Liver (tissue), 9 donors: ENCODE results near the gene SERPINI1. TPM values are rescaled to one million over a fixed set of nuclear protein-coding genes. Genes with fewer than 3 reads are reported as not detected.

Source experiments
- DNase-seq: peaks from one replicate; pipeline ENCODE4 v3.0.0-alpha.2; 2017; ENCODE audit warnings: low spot score
- H3K27ac ChIP-seq, 2 donors: one replicate each; pipeline ENCODE4 v1.7.0; 2013; ENCODE audit warnings: inconsistent platforms in 2 of 2, low read length in 2 of 2, control low read depth in 1 of 2, low read depth in 1 of 2, mild to moderate bottlenecking in 1 of 2
- H3K27me3 ChIP-seq, 4 donors: one replicate each; pipeline versions ENCODE4 v1.6.1 to v1.7.0; 2013; ENCODE audit warnings: low read length in 3 of 4, inconsistent platforms in 1 of 4, mild to moderate bottlenecking in 1 of 4, moderate library complexity in 1 of 4; ENCODE audit not compliant: control insufficient read depth in 4 of 4, insufficient read depth in 4 of 4
- H3K36me3 ChIP-seq, 4 donors: one replicate each; pipeline versions ENCODE4 v1.6.1 to v1.7.0; 2013; ENCODE audit warnings: low read length in 3 of 4, mild to moderate bottlenecking in 3 of 4, low read depth in 1 of 4, moderate library complexity in 1 of 4; ENCODE audit not compliant: control insufficient read depth in 4 of 4, insufficient read depth in 3 of 4
- H3K4me1 ChIP-seq, 4 donors: one replicate each; pipeline versions ENCODE4 v1.6.1 to v1.7.0; 2013; ENCODE audit warnings: low read length in 3 of 4, mild to moderate bottlenecking in 3 of 4, moderate library complexity in 1 of 4; ENCODE audit not compliant: control insufficient read depth in 4 of 4, insufficient read depth in 4 of 4
- H3K4me3 ChIP-seq, 3 donors: one replicate each; pipeline versions ENCODE4 v1.6.1 to v1.7.0; 2013; ENCODE audit warnings: low read length in 3 of 3, control low read depth in 1 of 3, low read depth in 1 of 3, mild to moderate bottlenecking in 1 of 3
- H3K9ac ChIP-seq, 2 donors: one replicate each; pipeline ENCODE4 v1.7.0; 2013; ENCODE audit warnings: low read length in 2 of 2, mild to moderate bottlenecking in 2 of 2, moderate library complexity in 2 of 2, control low read depth in 1 of 2, low read depth in 1 of 2
- H3K9me3 ChIP-seq, 4 donors: one replicate each; pipeline versions ENCODE4 v1.6.1 to v1.7.0; 2013; ENCODE audit warnings: low read length in 3 of 4; ENCODE audit not compliant: control insufficient read depth in 4 of 4
- CTCF ChIP-seq: fragments of 150-350 bp; IDR thresholded peaks from 2 replicates; pipeline ENCODE4 v1.5.1; 2017; ENCODE audit warnings: improper control_type of control experiment, low read depth, low read length; ENCODE audit not compliant: missing input control
- EGR1 ChIP-seq, 2 donors: IDR thresholded peaks; 2 replicates each; pipeline ENCODE4 v1.6.1; 2016 to 2018; ENCODE audit warnings: antibody characterized with exemption in 2 of 2, low read depth in 2 of 2
- FOXA1 ChIP-seq: IDR thresholded peaks from 2 replicates; pipeline ENCODE4 v1.6.1; 2016; ENCODE audit warnings: antibody characterized with exemption
- FOXA2 ChIP-seq: IDR thresholded peaks from 2 replicates; pipeline ENCODE4 v1.6.1; 2016; ENCODE audit warnings: antibody characterized with exemption
- GABPA ChIP-seq, 2 donors: IDR thresholded peaks in 1 of 2; conservative IDR thresholded peaks in 1 of 2; 2 replicates each; pipeline ENCODE4 v1.6.1; 2016; ENCODE audit warnings: antibody characterized with exemption in 2 of 2, mild to moderate bottlenecking in 1 of 2, moderate library complexity in 1 of 2
- HNF4A ChIP-seq, 2 donors: conservative IDR thresholded peaks; 2 replicates each; pipeline ENCODE4 v1.6.1; 2016; ENCODE audit warnings: antibody characterized with exemption in 2 of 2, mild to moderate bottlenecking in 2 of 2
- HNF4G ChIP-seq: IDR thresholded peaks from 2 replicates; pipeline ENCODE4 v1.6.1; 2016; ENCODE audit warnings: antibody characterized with exemption
- JUND ChIP-seq, 2 donors: IDR thresholded peaks; 2 replicates each; pipeline ENCODE4 v1.6.1; 2016; ENCODE audit warnings: antibody characterized with exemption in 2 of 2
- NR2F2 ChIP-seq: IDR thresholded peaks from 2 replicates; pipeline ENCODE4 v1.6.1; 2016; ENCODE audit warnings: antibody characterized with exemption
- RAD21 ChIP-seq, 2 donors: IDR thresholded peaks; 2 replicates each; pipeline ENCODE4 v1.6.1; 2016; ENCODE audit warnings: antibody characterized with exemption in 2 of 2, mild to moderate bottlenecking in 2 of 2
- RXRA ChIP-seq, 2 donors: IDR thresholded peaks; 2 replicates each; pipeline ENCODE4 v1.6.1; 2017 to 2018; ENCODE audit warnings: antibody characterized with exemption in 2 of 2, mild to moderate bottlenecking in 1 of 2
- SP1 ChIP-seq: IDR thresholded peaks from 2 replicates; pipeline ENCODE4 v1.6.1; 2018; ENCODE audit warnings: antibody characterized with exemption, mild to moderate bottlenecking
- YY1 ChIP-seq: IDR thresholded peaks from 2 replicates; pipeline ENCODE4 v1.6.1; 2016; ENCODE audit warnings: antibody characterized with exemption, mild to moderate bottlenecking
- ZBTB33 ChIP-seq: IDR thresholded peaks from 2 replicates; pipeline ENCODE4 v1.6.1; 2016; ENCODE audit warnings: antibody characterized with exemption
- WGBS: extraction: QIAGEN DNeasy Blood & Tissue Kit; methylation state at CpG from one replicate; pipeline ENCODE4 v1.1.7; 2013; 5-methylcytosine and 5-hydroxymethylcytosine counted together
- polyA plus RNA-seq, 2 donors: library from polyadenylated mRNA; stranded (reverse) in 1 of 2; unstranded in 1 of 2; fragments of 200-250 nt in 1 of 2; fragments of >200 nt in 1 of 2; fragmentation: Nextera tagmentation in 1 of 2; extraction: Ambion mirVana in 1 of 2; gene quantifications; one replicate each; pipeline versions ENCODE4 v1.2.1 to v1.2.3, GENCODE V29; 2013 to 2015
- total RNA-seq, 2 donors: library from RNA; depleted of rRNA; stranded (reverse); fragments of >200 nt; gene quantifications; one replicate each; pipeline ENCODE4 v1.2.3, GENCODE V29; 2014
- TF ChIP-seq, protein P1 (sequence below): IDR thresholded peaks from 2 replicates; pipeline ENCODE4 v1.6.1; 2016; ENCODE audit warnings: antibody characterized with exemption
- TF ChIP-seq, protein P2 (sequence below): IDR thresholded peaks from 2 replicates; pipeline ENCODE4 v1.6.1; 2016; ENCODE audit warnings: antibody characterized with exemption
- TF ChIP-seq, protein P3 (sequence below): IDR thresholded peaks from 2 replicates; pipeline ENCODE4 v1.6.1; 2016; ENCODE audit warnings: antibody characterized with exemption, mild to moderate bottlenecking
- donor health status: healthy.
- donor health status: healthy.
- donor health status: healthy.
- donor health status: healthy.
- donor health status: healthy.

SERPINI1 gene
- total and polyA plus RNA-seq, 4 donors, result 0.90 to 23.6 (median 1.9) TPM

DNA sequence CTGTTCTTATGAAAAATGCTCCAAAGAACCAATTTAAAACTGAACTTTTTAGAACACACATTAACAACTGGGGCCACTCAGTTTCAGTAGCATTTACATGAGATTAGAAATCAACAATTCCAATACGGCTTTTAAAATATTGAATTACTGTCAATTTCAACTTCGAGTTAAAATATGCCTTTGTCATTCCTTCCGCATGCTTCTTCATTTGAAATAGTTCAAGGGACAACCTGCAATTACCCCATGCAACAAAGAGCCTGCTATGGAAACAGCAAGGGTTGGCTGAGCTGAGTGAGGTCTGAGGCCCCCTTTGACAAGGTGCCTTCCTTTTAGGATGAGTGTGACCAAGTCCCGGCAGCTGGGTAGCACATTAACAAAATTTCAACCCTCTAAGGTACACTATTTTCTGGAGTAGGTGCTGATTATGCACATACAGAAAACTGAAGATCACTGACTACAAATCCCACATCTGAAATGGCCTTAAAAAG lies 12.5 kb upstream of the SERPINI1 start:
- Histone ChIP-seq H3K27ac (no peak overlapping the region), H3K9ac (no peak overlapping the region), H3K4me3 (no peak overlapping the region), H3K4me1 (peaks cover 0 to 3% (median 0%) of the 10 kb centered on the region in 4 donors), H3K27me3 (no peaks in the 10 kb centered on the region), H3K9me3 (no peaks in the 10 kb centered on the region), H3K36me3 (peaks cover 6 to 12% (median 11%) of the 10 kb centered on the region in 4 donors)
- 95% methylated on average over 4 of the region's 4 CpGs for WGBS
- TF ChIP-seq JUND (IDR thresholded peaks at IDR 0.05), result no peak
- TF ChIP-seq, protein P1, sequence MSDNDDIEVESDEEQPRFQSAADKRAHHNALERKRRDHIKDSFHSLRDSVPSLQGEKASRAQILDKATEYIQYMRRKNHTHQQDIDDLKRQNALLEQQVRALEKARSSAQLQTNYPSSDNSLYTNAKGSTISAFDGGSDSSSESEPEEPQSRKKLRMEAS, result no peak
- TF ChIP-seq FOXA1, result no peak
- TF ChIP-seq YY1, result no peak
- TF ChIP-seq ZBTB33, result no peak
- no peak for TF ChIP-seq FOXA2
- TF ChIP-seq SP1, result no peak
- no peak for TF ChIP-seq EGR1 (IDR thresholded peaks at IDR 0.05; ENCODE audit: low read depth in 2 of 2)
- TF ChIP-seq, protein P2, sequence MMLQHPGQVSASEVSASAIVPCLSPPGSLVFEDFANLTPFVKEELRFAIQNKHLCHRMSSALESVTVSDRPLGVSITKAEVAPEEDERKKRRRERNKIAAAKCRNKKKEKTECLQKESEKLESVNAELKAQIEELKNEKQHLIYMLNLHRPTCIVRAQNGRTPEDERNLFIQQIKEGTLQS, result no peak
- no peak for TF ChIP-seq HNF4A (conservative IDR thresholded peaks at IDR 0.05)
- no peak for TF ChIP-seq RAD21 (IDR thresholded peaks at IDR 0.05)
- no peak for TF ChIP-seq NR2F2
- TF ChIP-seq, protein P3, sequence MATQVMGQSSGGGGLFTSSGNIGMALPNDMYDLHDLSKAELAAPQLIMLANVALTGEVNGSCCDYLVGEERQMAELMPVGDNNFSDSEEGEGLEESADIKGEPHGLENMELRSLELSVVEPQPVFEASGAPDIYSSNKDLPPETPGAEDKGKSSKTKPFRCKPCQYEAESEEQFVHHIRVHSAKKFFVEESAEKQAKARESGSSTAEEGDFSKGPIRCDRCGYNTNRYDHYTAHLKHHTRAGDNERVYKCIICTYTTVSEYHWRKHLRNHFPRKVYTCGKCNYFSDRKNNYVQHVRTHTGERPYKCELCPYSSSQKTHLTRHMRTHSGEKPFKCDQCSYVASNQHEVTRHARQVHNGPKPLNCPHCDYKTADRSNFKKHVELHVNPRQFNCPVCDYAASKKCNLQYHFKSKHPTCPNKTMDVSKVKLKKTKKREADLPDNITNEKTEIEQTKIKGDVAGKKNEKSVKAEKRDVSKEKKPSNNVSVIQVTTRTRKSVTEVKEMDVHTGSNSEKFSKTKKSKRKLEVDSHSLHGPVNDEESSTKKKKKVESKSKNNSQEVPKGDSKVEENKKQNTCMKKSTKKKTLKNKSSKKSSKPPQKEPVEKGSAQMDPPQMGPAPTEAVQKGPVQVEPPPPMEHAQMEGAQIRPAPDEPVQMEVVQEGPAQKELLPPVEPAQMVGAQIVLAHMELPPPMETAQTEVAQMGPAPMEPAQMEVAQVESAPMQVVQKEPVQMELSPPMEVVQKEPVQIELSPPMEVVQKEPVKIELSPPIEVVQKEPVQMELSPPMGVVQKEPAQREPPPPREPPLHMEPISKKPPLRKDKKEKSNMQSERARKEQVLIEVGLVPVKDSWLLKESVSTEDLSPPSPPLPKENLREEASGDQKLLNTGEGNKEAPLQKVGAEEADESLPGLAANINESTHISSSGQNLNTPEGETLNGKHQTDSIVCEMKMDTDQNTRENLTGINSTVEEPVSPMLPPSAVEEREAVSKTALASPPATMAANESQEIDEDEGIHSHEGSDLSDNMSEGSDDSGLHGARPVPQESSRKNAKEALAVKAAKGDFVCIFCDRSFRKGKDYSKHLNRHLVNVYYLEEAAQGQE, result no peak
- TF ChIP-seq CTCF, result no peak
- TF ChIP-seq HNF4G, result no peak
- no peak for TF ChIP-seq RXRA (IDR thresholded peaks at IDR 0.05)
- TF ChIP-seq GABPA (IDR thresholded peaks at IDR 0.05 in 1 of 2, conservative IDR thresholded peaks at IDR 0.05 in 1 of 2), result no peak
- DNase-seq, result no peak
